Dendritic cell treated with granulocyte-macrophage colony-stimulating factor and Interleukin-4, amounts not matched to agents 40 ng/mL and 50 ng/mL, for 4 days (primary cell): ENCODE results near the gene PBXIP1.

Experiments
- H3K27ac Mint-ChIP-seq: one replicate; pipeline ENCODE4 v1.8.0; 2022; ENCODE audit warnings: mild to moderate bottlenecking, mixed read lengths
- H3K27me3 Mint-ChIP-seq: one replicate; pipeline ENCODE4 v1.8.0; 2022; ENCODE audit warnings: mild to moderate bottlenecking, mixed read lengths
- H3K36me3 Mint-ChIP-seq: one replicate; pipeline ENCODE4 v1.8.0; 2022; ENCODE audit warnings: low read depth, mixed read lengths
- H3K4me1 Mint-ChIP-seq: one replicate; pipeline ENCODE4 v1.8.0; 2022; ENCODE audit warnings: low read depth, mixed read lengths
- H3K4me3 Mint-ChIP-seq: one replicate; pipeline ENCODE4 v1.8.0; 2022; ENCODE audit warnings: mild to moderate bottlenecking, moderate library complexity, mixed read lengths
- H3K9me3 Mint-ChIP-seq: one replicate; pipeline ENCODE4 v1.8.0; 2022; ENCODE audit warnings: mixed read lengths
- intact Hi-C: fragments of 100-400 bp; cut with micrococcal nuclease; formaldehyde crosslinking; loops from one replicate; pipeline ENCODE4 v1.15.0; 2022

PBXIP1 gene

DNA sequence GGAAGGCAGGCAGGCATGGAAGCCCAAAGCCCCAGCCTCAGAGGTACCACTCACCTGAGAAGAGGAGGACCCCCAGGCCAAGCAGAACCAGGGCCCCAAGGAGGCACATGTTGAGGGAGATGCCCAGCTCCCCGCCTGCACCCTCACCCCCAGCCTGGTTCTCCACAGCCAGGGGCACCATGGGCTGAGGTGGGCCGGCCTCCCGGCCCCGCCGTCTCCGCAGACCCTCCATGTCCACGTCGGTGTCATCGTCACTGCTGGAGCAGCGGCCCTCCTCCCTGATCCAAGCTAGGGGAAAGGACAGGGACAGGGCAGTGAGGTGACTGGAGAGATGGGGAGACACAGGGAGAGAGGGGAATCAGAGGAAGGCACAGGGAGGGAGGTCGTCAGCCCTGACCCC, 7.8 kb downstream of the PBXIP1 start:
- Mint-ChIP-seq H3K36me3 (peaks cover 84% of the 10 kb centered on the region), H3K9me3 (no peaks in the 10 kb centered on the region), H3K27ac (peak overlapping the region; percentile 23), H3K27me3 (no peaks in the 10 kb centered on the region), H3K4me1 (peaks cover 52% of the 10 kb centered on the region), H3K4me3 (no peak overlapping the region)
- intact Hi-C loops = no loop called here

DNA sequence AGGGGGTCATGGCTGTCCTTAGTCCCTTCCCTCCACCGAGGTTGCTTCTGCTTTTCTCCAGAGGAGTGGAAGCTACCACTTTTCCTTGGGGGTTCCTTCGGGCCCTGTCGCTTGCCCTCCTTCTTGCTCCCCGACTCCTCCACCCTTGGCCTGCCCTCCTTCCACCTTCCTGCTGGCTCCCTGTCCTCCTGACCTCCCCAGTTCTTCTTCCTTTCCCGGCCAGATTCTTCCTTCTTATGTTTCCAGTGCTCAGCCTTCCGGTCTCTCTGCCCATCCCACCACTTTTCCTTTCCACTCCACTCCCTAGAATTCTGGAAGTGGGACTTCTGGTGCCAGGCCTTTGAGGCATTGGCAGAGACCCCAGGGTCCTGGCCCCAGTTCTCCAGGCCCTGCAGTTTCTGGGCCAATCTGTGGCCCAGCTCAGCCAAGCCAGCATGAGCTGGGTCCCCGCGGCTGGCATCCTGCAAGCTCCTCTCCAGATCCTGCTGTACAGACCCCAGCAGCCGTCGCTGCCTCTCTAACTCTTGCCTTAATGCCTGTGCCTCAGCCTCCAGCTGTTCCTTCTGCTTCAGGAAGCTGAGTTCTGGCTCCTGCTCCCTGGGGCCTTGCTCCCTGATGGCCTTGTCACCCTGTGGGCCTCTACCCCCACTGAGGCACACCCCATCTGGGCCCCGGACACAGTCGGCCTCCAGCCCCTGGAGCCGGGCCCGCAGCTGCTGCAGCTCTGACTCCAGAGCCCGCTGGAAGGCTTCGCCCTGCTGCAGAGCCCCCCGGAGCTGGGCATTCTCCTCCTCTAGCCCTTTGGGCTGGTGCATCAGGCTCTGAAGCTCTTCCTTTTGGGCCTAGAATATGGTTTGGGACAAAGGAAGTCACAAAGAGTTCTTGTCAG, 9.7 kb downstream of the PBXIP1 start:
- H3K4me1 Mint-ChIP-seq = peaks cover 52% of the 10 kb centered on the region
- H3K27ac Mint-ChIP-seq = peak overlapping the region; percentile 47
- intact Hi-C loops = no loop called here
- H3K36me3 Mint-ChIP-seq = peaks cover 66% of the 10 kb centered on the region
- no peaks in the 10 kb centered on the region for H3K27me3 Mint-ChIP-seq
- H3K9me3 Mint-ChIP-seq = no peaks in the 10 kb centered on the region
- H3K4me3 Mint-ChIP-seq = no peak overlapping the region

DNA sequence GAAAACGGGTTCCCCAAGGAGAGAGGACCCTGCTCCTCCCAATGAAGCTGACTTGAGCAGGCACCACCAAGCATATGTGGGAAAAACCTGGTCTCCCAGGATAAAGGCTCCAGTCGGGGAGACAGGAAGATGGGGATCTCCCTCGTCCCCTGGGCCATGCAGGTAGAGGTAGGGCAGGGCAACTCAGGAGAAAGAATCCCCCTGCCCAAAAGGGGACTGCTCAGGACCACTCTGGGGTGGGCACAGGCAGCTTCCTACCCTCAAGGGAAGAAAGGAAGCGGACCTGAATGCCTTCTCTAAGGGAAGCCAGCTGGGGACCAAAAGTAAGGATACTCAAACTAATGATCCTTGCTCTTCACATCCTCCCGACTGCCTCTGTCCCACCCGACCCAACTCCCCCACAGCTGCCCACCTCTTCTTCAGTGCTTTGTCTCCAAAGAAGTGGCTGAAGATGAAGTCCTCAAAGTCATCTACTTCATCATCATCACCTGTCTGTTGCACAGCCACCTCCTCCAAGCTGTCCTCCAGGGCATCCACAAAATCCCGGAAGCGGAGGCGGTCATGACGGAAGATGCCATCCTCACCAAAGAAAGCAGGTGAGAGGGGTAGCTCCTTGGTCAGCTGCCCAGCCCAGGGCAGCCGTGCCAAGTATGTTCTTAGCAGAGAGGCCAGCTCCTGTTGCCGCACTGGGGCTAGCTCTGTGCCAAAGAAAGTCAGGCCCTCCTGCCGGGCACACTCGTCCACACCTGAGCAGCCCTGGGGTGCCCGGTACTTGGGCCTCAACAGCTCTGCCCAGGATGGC, 10.5 kb downstream of the PBXIP1 start:
- Mint-ChIP-seq H3K27me3 (no peaks in the 10 kb centered on the region), H3K4me1 (peaks cover 60% of the 10 kb centered on the region), H3K9me3 (no peaks in the 10 kb centered on the region), H3K4me3 (no peak overlapping the region), H3K27ac (peak overlapping the region; percentile 83), H3K36me3 (peaks cover 57% of the 10 kb centered on the region)
- intact Hi-C loops = no loop called here

DNA sequence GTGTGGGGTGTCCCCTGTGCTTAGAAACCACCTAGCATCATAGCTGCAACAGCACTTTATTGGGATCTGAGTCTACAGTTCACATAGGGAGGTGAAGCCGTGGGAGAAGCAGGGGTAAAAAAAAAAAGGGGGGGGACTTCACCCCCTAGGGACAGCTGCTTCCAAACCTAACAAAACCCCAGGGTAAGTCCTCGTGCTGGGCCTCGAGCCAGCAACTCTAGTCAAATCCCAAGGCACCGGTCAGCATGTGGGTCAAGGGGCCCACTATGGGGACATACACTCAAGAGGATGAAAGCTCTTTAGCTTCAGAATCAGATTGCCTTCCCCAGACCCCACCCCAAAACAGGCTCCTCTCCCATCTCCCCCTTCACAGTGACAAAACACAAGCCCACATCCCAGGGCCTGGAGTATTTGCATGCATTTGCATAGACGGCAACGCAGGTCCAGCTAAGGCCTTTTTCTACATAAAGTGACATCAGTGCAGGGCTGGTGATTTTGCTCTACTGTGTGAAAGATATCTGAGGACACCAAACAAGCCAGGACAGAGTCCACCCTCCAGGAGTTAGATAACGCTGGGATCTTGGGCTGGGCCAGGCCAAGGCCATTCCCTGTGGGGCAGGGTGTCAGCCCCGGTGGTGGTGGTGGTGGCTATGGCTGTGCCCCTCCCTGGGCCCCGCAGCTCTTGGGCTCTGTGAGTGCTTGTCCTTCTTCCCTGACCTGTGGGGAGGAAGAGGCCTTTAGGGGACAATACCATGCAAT, 11.3 kb downstream of the PBXIP1 start:
- H3K27ac Mint-ChIP-seq = peak overlapping the region; percentile 83
- intact Hi-C loops = no loop called here
- no peaks in the 10 kb centered on the region for H3K27me3 Mint-ChIP-seq
- H3K4me3 Mint-ChIP-seq = no peak overlapping the region
- H3K9me3 Mint-ChIP-seq = no peaks in the 10 kb centered on the region
- peaks cover 52% of the 10 kb centered on the region for H3K36me3 Mint-ChIP-seq
- H3K4me1 Mint-ChIP-seq = peaks cover 65% of the 10 kb centered on the region

DNA sequence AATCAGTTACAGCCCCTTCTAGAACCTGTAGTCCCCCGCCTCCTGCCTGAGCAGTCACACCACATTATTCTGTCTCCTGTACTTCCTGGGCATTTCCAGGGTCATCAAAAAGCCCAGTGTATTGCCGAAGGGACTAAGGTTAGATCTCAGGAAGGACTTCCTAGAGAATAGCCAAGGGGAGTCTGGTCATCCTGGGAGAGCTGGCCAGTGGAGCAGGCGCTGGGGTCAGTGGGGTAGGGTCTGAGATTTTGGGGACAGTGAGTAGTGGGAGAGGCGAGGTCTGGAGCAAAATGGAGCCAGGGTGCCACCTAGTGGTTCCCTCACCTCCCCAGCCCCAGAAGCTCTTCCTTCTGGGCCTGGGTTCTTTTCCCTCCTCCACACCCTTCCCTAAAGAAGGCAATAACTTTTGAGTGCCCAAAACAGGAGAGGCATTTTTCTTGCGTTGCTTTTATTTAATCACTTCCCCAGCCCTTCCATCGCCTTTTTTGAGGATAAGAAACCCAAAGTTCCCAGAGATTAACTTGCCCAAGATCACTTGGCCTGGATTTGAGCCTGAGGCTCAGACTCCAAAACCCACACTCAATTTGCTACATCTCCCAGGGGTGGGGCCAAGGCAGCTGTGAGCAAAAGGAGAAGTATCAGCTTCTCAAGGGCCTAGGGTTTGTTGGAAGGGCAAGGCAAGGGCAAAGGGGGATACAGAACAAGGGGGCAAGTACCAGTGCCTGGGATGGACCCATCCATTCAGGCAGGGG, 12.1 kb downstream of the PBXIP1 start:
- peaks cover 45% of the 10 kb centered on the region for H3K36me3 Mint-ChIP-seq
- no peaks in the 10 kb centered on the region for H3K9me3 Mint-ChIP-seq
- peaks cover 71% of the 10 kb centered on the region for H3K4me1 Mint-ChIP-seq

DNA sequence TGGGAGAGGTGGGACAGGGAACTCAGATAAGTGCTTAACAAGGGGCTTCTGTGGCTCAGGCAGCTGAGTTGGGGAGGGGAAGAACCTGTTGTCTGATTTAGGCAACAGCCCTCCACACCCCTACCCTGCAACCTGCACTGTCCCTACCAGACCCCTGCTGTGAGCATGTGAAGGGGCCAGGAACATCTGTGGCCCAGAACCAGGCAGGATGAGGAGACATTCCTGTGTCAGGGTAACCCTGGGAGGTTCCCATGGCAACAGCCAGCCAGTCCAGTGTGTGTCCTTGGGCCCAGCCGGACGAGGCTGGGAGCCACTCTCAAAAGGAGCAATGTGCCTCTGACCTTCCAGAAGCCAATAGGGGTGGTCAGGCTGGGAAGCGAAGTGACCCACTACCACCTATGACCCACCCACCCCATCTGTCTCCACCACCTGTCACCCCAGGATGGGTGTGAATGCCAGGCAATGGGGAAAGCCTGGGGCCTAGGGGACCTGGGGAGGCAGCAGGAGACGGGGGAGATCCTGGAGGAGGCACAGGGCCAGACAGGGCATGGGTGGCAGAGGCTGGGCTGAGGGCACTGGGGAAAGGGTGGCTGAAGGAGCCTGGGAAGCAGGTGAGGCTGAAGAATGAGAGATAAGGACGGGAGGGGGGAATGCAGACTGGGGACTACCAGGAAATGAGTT, 14.4 kb downstream of the PBXIP1 start:
- Mint-ChIP-seq H3K27ac (peak overlapping the region; percentile 83), H3K4me3 (no peak overlapping the region), H3K9me3 (no peaks in the 10 kb centered on the region), H3K27me3 (no peaks in the 10 kb centered on the region), H3K4me1 (peaks cover 86% of the 10 kb centered on the region), H3K36me3 (peaks cover 30% of the 10 kb centered on the region)
- intact Hi-C loops = no loop called here

More for the DNA sequence above, 12.1 kb downstream of the PBXIP1 start:
- H3K27me3 Mint-ChIP-seq = no peaks in the 10 kb centered on the region
- peak overlapping the region; percentile 7 for H3K4me3 Mint-ChIP-seq
- peak overlapping the region; percentile 83 for H3K27ac Mint-ChIP-seq
- intact Hi-C loops = no loop called here

DNA sequence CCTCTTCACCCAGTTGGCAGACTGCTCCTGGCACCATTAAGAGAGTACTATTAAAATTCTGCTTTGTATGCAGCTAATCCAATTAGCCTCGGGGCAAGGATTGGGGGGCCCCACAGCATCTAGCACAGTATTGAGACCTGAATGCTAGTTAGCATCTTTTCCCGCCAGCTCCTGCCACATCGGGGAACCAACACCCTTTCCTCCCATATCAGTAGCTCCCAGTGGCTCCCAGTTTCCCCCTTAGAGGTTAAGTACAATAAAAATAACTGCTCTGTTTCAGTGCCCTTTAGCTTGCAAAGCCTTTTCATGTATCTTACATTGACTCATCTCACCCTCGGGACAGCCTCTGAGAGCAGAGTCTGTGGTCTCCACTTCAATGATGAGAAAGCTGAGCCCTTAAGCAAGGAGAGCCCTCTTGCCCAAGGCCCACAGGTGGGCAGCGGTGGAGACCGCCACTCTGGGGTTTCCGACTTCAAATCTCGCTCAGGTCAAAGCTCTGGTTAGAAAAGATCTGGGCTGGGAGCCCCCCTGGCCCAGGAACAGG, 15.2 kb downstream of the PBXIP1 start:
- Mint-ChIP-seq H3K27ac (peak overlapping the region; percentile 56), H3K36me3 (peaks cover 27% of the 10 kb centered on the region), H3K4me1 (peaks cover 78% of the 10 kb centered on the region), H3K4me3 (no peak overlapping the region), H3K9me3 (no peaks in the 10 kb centered on the region), H3K27me3 (no peaks in the 10 kb centered on the region)
- intact Hi-C loops = no loop called here

DNA sequence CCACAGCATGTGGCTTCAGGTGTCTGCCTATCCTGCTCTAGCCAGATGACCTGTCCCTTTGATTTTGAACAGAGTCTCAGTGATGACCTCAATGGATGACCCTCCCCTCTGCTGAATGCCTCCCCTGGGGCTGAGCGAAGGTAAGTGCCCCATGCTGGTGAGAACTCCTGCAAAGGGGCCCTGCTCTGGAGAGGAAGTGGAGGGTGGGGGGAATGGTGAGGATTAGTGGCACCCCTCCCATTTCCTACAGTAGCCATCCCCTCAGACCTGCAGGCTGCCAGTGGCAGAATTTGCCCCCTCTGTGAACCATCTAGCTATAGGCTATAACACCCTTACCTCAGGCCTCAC, 15.7 kb downstream of the PBXIP1 start:
- Mint-ChIP-seq H3K4me3 (no peak overlapping the region), H3K27me3 (no peaks in the 10 kb centered on the region), H3K36me3 (peaks cover 21% of the 10 kb centered on the region), H3K9me3 (no peaks in the 10 kb centered on the region), H3K4me1 (peaks cover 76% of the 10 kb centered on the region), H3K27ac (peak overlapping the region; percentile 56)
- intact Hi-C loops = no loop called here

DNA sequence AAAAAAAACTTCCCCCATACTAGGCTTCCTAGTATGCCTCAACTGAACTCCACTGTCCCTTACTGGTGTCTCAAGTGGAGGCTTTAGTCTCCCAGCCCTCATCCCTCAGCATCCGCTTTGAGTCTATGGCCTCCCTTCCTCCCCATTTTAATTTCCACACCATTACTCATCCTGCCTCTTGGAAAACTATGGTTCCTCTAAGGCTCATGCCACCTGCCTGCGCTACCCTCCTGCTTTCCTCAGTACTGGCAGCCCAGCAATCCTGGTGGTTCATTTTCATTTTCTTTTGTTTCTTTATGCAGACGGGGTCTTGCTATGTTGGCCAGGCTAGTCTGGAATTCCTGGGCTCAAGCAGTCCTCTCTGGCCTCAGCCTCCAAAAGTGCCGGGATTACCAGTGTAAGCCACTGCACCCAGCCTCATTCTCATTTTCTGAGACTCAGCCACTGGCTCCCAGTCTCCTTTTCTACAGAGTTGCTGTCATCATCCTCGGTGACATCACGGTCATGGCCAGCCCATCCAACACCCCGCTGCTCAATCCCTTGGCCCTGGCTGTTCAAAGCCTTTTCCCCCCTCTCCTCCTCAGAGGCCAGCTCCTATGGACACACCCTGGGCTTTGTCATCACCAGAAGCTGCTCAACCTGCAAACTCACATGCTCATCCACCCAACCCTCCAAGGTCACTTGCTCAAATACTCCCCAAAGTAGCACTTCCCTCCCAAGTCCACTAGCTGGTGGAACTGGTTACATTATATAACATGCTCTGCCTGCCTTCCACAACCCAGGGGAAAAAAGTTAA, 17.1 kb downstream of the PBXIP1 start:
- Mint-ChIP-seq H3K9me3 (no peaks in the 10 kb centered on the region), H3K36me3 (peaks cover 13% of the 10 kb centered on the region), H3K4me1 (peaks cover 71% of the 10 kb centered on the region), H3K27ac (peak overlapping the region; percentile 88), H3K4me3 (peak overlapping the region; percentile 25), H3K27me3 (no peaks in the 10 kb centered on the region)
- intact Hi-C loops = no loop called here

DNA sequence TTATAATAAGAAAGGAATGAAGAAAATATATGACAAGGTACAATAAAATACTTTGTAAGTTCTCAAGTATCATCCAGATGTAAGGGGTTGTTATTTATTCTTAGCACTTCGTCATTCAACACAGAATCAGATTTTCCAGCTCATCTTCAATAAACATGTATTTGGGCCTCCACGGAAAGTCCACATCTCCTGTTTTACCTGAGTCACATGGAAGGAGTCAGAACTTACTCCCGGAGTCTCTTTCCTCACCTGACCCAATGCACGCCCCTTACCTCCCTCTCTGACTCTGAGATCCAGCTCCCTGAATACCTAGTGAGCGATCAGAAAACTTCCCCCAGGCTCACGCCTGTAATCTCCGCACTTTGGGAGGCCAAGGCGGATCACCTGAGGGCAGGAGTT, 17.9 kb downstream of the PBXIP1 start:
- intact Hi-C loops = loop anchor here (1.0 to 2.0 kb wide), 3 partner anchors 36 to 379 kb away; partner anchors contain the start of genes ADAM15, CKS1B and UBE2Q1
- H3K27ac Mint-ChIP-seq = peak overlapping the region; percentile 88
- H3K9me3 Mint-ChIP-seq = no peaks in the 10 kb centered on the region
- no peaks in the 10 kb centered on the region for H3K27me3 Mint-ChIP-seq
- H3K36me3 Mint-ChIP-seq = peaks cover 13% of the 10 kb centered on the region
- peak overlapping the region; percentile 79 for H3K4me3 Mint-ChIP-seq
- peaks cover 62% of the 10 kb centered on the region for H3K4me1 Mint-ChIP-seq

DNA sequence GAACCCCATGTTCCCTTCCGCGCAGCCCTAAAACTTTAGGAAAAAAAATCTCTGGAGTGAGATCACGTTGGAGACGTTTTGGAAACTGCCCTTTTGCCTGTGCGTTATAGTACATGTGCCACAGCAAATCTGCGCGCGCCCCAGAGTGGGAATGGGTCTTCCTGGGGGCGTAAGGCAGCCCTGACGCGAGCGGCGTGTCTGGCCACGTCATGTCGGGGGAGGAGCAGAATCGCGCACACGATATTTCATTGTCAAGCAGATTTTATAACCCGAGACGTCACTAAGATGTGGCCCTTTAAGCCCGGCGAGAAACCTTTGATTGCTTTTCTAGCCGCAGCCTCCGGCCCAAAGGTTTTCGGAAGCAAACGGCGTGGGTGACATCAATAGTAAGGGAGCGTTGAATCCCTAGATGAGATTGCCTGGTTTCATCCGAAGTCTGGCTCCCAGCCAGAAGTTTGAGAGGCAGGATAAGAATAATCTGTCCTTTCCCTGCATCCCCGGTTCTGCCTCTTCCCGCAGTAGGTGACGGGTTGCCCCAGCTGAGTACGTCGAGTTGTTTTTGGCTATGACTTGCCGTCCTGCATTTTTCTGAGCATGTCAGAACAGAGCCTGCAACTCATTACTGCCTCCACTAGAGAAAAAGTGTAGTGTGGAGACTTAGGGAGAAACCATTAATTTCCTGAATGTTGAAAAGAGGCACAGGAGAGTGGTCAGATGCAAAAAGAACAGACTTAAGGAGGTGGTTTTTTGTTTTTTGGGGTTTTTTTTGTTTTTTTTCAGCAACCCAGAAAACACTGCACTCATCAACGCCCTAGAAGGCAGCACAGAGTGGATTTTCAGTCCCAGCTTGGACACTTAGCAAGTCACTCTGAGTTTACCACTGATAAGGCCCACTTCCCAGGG, 18.6 kb downstream of the PBXIP1 start:
- H3K9me3 Mint-ChIP-seq = no peaks in the 10 kb centered on the region

More for the DNA sequence above, 18.6 kb downstream of the PBXIP1 start:
- Mint-ChIP-seq H3K4me3 (peak overlapping the region; percentile 79), H3K36me3 (peaks cover 13% of the 10 kb centered on the region), H3K4me1 (peaks cover 56% of the 10 kb centered on the region), H3K27ac (peak overlapping the region; percentile 88), H3K27me3 (no peaks in the 10 kb centered on the region)
- intact Hi-C loops = loop anchor here (1.0 to 2.0 kb wide), 3 partner anchors 37 to 379 kb away; partner anchors contain the start of genes ADAM15, CKS1B and UBE2Q1
